Mononuclear cell (primary cell): ENCODE data around the gene GDPD5. TPM values are rescaled to one million over a fixed set of nuclear protein-coding genes. Genes with fewer than 3 reads are reported as not detected.

Source experiments
- H3K27me3 ChIP-seq: 2 replicates; pipeline ENCODE4 v1.6.0; 2011; ENCODE audit warnings: low read length, control low read depth; ENCODE audit not compliant: insufficient read depth
- H3K4me1 ChIP-seq: 2 replicates; pipeline ENCODE4 v1.5.1; 2011; ENCODE audit warnings: mild to moderate bottlenecking, low read length, control low read depth; ENCODE audit not compliant: insufficient read depth
- H3K4me3 ChIP-seq: 2 replicates; pipeline ENCODE4 v1.5.1; 2011; ENCODE audit warnings: mild to moderate bottlenecking, low read length, moderate library complexity
- H3K9me3 ChIP-seq: 2 replicates; pipeline ENCODE4 v1.5.1; 2011; ENCODE audit warnings: low read depth, mild to moderate bottlenecking, control low read depth, low read length
- total RNA-seq: library from RNA; depleted of rRNA; stranded (reverse); fragments of >200 nt; gene quantifications from one replicate; pipeline ENCODE4 v1.2.3, GENCODE V29; 2012

GDPD5 gene
- total RNA-seq, 1 donor = 14.5 TPM

DNA sequence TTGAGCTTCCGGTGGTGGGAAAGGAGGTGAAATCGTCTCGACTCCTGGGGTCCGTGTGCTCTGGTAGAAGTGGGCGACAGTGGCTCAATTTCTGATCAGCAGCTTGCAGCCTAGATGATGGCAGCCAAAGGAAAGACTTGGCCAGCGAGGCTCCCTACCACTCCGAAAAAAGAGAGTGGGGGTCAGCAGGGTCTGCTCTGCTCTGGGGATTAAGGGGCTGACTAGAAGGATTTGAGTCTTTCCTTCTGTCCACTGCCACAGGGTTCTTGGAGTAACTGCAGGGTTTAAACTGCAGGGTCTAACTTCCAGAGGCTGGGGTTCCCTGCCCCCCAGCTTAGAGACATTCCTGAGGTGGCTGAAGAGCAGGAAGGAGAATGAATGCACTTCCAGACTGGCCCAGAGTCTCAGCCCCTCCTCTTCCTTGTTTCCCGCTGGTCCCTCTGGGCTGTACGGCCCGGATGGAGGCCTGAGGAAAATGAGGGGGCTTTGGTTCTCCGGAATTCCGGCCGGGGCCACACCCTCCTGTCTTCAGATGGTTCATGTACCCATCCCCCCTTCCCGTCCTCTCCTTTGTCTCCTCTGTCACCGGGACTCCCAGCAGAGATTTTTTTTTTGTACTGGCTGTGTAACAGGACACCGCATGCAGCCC, 37.2 kb upstream of the GDPD5 start:
- Histone ChIP-seq H3K9me3 (no peaks in the 10 kb centered on the region), H3K27me3 (no peaks in the 10 kb centered on the region), H3K4me1 (peaks cover 17% of the 10 kb centered on the region), H3K4me3 (peak overlapping the region; percentile 68)

DNA sequence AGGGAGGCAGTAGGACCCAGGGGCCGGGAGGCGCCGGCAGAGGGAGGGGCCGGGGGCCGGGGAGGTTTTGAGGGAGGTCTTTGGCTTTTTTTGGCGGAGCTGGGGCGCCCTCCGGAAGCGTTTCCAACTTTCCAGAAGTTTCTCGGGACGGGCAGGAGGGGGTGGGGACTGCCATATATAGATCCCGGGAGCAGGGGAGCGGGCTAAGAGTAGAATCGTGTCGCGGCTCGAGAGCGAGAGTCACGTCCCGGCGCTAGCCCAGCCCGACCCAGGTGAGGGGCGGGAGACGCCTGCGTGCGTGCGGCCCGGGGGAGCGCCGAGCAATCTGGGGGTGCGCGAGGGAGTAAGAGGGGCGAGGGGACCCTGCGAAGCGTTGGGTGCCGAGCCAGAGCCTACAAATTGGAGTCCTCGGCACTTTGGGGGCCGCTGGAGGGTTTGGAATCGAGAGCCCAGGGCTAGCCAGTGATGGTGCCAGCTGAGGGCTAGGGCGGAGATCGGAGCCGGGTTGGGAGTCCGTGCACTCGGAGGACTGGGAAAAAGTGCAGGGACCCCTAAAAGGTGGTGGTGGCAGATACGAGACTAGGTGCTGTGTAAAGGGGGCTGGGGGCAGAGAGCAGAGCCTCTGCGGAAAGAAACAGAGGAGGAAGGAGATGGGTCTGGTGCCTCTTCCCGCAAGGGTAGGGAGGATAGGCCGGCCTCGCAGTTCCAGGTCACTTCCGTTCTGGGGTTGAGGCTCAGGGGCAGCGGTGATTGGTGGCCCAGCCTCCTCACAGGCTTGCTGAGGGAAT, 36.5 kb upstream of the GDPD5 start, which contains the start of gene SERPINH1:
Gene SERPINH1 (plus strand): TSS at position 206 of the 788 bp plus-strand sequence. CDS start 4,097 bp downstream, outside the sequence.
- no peaks in the 10 kb centered on the region for H3K9me3 ChIP-seq
- H3K27me3 ChIP-seq = no peaks in the 10 kb centered on the region
- peaks cover 17% of the 10 kb centered on the region for H3K4me1 ChIP-seq
- H3K4me3 ChIP-seq = peak within 1 kb of the TSS; percentile 68

DNA sequence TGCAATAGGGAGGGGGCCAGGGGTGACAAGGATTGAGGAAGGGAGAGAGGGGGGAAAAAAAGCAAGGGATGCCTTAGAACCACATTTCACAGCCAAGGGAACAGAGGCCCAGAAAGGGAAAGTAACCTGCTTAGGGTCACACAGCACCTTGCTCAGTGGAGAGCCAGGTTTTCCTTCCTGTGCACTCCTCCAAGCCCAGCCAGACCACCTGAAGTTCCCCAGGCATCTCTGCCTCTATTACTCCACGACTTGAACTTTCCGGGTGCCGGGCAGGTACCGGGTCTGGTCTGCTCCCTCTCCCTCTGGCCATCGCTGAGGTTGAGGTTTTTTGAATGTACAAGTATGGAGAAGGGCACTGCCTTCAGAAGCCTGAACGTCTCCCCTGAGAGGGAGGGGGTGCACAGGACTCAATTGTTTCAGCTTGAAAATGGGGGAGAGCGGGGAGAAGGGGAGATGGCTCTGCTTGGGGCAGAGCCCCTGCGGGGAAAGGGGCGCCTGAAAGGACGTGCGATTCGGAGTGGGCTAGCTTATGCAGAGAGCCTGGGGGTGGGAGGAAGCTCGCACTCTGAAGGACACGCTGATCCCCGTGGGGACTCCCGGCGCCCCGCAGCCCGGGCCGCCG, 35.8 kb upstream of the GDPD5 start:
- H3K27me3 ChIP-seq = no peaks in the 10 kb centered on the region
- peak overlapping the region; percentile 68 for H3K4me3 ChIP-seq

DNA sequence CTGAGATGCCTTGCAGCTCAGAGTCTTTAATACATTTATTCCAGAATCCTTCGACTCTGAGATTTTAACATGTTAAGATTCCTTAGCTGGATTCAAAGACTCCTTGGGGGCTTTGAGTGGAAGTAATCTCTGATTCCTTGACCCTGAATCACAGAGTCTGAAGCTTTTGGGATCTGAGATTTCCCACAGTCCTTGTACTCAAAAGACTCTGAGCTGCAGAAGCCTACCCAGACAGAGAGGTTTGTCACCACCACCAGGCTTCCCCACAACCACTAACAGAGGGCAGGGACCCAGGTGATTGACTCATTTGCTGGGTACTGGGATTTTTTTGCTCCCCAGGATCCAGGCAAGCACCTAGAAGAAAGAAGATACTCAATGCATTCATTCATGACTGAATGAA, 34.9 kb upstream of the GDPD5 start:
- H3K27me3 ChIP-seq = no peaks in the 10 kb centered on the region

More for the DNA sequence above, 35.8 kb upstream of the GDPD5 start:
- Histone ChIP-seq H3K9me3 (no peaks in the 10 kb centered on the region), H3K4me1 (peaks cover 17% of the 10 kb centered on the region)

DNA sequence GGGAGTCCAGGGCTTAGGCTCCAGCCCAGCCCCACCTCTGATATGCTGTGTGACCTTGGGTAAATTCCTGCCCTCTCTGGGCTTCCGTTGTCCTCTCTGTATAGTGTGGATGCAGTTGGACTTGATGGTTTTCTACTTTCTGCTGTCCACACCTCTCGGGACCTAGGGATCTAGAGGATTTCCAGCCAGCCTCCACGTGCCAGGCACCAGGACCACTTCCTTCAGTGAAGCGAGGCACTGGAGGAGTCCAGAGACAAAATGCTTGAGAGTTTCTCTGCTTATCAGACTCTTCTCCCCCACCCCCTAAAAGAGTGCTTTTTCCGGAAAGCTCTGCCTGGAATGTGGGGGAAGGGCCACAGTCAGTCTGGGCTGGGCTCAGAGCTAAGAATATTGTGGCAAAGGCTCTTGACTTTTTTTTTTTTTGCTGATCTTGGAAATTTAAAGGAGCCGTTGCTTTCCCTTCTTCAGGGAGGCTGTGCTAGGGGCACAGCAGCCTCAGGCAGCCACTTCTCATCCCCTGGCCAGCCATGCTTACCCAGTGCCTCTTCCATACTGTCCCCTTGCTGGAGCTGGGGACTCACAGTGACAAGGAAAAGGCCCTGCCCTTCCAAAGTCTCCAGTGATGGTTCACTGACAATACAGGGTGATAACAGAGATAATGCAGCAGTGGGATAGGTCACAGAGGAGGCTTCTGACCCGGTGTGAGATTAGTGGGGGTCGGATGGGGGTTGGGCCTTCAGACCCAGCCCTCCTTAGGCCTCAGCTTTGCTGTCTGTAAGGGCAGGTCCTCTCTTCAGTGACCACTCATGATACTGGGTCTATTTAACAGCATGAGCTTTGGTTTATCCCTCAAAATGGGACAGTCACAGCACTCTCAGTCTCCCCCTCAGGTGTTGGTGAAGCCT, 33.5 kb upstream of the GDPD5 start:
- Histone ChIP-seq H3K4me3 (no peak overlapping the region), H3K9me3 (no peaks in the 10 kb centered on the region)

More for the DNA sequence above, 34.9 kb upstream of the GDPD5 start:
- no peak overlapping the region for H3K4me3 ChIP-seq
- H3K4me1 ChIP-seq = peaks cover 17% of the 10 kb centered on the region
- H3K9me3 ChIP-seq = no peaks in the 10 kb centered on the region

DNA sequence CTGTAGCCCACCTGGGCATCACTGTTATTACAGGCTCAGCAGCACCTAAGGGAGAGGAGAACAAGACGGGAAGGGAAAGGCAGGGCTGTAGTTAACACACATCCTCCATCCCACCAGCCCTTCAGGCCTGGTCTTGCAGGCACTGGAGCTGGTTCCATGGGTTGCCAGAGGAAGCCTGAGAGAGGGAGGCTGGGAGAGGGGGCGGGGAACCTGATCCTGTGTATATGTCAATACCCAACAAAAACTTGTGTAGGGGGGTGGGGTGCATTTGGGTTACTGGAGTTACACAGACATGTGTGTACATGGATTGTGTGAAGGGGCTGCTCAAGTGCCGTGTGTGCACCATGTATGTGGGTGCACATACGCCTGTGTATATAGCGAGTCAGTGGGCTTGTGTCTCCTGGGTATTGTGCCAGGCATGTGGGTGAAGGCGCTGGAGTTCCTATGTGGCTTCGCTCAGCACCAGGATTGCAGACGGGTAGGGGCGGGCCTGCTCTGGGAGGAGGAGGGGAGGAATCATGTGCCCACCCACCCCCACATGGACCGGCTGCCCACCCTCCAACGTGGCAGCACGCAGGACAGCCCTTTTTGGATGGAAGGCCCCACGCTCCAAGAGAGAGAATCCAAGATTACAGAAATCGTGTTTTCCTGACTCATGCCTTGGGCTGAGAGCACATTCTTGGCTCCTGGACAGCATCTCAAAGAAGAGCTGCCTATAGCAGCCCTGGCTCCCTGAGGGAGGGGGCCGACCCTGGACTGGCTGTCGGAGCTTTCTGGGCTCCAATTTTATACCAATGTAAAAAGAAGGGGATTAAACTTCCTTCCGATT, 32.1 kb upstream of the GDPD5 start:
- H3K9me3 ChIP-seq = no peaks in the 10 kb centered on the region
- H3K4me3 ChIP-seq = no peak overlapping the region
- no peaks in the 10 kb centered on the region for H3K27me3 ChIP-seq
- H3K4me1 ChIP-seq = peaks cover 12% of the 10 kb centered on the region

More for the DNA sequence above, 33.5 kb upstream of the GDPD5 start:
- no peaks in the 10 kb centered on the region for H3K27me3 ChIP-seq
- H3K4me1 ChIP-seq = peaks cover 17% of the 10 kb centered on the region

DNA sequence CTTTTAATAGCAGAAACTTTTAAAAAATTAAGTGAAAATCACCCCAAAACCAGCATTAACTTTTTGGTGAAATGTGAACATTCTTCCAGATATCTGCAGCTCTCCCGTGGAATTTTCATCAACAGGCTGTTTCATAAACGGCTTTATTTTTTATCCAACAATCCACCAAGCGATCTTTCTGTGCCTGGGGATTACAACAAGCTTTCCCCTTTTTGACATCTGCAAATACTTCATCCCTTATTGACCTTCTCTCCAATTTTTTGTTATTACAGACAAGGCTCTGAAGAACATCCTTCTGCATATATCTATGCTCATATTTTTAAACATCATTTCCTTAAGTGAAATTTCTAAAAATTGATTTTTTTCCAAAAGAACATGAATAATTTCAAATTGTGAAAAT, 30.5 kb upstream of the GDPD5 start:
- Histone ChIP-seq H3K4me3 (no peak overlapping the region), H3K4me1 (peaks cover 2% of the 10 kb centered on the region), H3K9me3 (no peaks in the 10 kb centered on the region), H3K27me3 (no peaks in the 10 kb centered on the region)

DNA sequence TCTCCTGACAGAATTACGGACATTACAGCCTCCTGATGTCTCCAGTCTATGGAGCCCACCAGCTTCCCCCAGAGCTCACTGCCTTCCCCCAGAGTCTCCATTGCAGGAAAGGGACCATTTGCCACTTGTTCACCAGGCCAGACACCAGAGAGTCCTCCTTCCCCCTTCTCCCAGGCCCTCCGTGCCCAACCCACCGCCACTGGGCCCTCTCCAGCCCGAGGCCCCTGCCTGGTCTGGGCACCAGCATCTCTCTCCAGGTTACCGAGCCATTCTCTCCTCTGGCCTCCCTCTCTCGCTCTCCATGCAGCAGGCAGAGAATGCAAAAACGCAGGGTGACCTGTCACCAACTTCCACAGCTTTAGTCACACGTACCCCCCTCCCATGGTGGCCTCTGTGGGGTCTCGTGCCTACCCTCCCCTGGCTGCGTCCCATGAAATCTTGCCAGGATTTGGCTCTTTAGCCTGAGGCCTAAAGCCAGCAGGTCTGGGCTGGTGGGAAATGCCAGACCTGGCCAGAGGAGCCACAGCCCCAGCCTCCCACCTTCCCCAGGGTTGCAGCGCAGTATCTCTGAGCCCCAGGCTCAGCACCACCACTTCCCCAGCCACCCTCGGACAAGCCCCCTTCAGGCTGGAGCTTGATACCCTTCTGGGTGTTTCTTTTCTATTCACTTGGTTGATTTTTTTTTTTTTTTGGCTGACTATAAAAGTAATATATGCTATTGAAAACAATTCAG, 29.5 kb upstream of the GDPD5 start:
- H3K4me3 ChIP-seq = no peak overlapping the region
- H3K27me3 ChIP-seq = no peaks in the 10 kb centered on the region
- H3K9me3 ChIP-seq = no peaks in the 10 kb centered on the region
- H3K4me1 ChIP-seq = no peaks in the 10 kb centered on the region

DNA sequence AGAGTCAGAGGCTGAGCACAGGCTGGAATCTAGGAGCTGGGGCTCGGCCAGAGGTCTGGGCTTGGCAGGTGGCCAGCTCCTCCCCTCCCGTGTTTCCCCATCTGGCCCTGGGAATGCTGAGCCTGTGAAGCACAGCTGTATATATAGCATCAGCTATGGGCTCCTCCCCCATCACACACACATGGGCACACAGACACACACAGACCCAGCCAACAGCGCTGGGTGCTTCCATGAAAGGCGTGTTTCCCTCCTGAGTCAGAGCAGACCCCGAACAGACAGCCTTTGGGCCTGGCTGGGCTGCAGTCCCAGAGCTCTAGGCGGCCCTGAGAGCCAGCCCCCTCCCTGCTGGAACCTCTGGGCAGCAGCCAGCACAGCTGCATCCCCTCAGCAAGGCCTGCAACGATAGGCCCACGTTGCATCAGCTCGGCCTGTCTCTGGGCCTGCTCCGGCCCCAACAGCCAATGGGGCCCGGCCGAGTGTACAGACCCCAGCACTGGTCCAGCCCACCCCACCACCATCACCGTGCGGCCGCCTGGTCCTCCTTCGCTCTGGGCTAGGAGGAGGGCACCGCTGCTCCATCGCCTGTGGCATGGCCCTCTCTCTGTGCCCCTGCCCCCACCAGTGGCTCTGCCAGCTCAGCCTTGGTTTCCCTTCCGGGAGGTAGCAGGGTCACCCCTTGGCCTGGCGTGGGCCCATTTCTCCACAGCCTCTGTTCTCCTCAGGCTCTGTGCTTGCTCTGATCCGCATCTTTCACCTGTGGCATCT, 28.7 kb upstream of the GDPD5 start:
- Histone ChIP-seq H3K4me3 (no peak overlapping the region), H3K9me3 (no peaks in the 10 kb centered on the region), H3K27me3 (no peaks in the 10 kb centered on the region), H3K4me1 (no peaks in the 10 kb centered on the region)

DNA sequence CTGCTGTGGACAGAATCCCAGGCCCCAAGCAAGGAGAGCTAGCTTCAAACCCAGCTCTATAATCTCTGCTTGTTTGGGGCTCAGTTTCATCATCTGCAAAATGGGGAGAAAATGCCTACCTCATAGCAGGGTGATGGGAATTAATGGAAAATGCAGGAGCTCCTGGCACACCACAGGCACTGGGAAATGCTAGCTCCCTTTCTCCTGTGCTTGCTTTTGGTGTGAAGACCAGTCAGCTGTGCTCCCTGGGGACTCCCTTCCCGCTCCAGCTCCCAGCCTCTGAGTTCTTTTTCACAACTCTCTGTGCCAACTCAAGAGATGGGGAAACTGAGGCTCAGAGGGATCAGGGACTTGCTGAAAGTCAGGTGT, 28.1 kb upstream of the GDPD5 start:
- Histone ChIP-seq H3K9me3 (no peaks in the 10 kb centered on the region), H3K27me3 (no peaks in the 10 kb centered on the region), H3K4me3 (no peak overlapping the region), H3K4me1 (no peaks in the 10 kb centered on the region)

DNA sequence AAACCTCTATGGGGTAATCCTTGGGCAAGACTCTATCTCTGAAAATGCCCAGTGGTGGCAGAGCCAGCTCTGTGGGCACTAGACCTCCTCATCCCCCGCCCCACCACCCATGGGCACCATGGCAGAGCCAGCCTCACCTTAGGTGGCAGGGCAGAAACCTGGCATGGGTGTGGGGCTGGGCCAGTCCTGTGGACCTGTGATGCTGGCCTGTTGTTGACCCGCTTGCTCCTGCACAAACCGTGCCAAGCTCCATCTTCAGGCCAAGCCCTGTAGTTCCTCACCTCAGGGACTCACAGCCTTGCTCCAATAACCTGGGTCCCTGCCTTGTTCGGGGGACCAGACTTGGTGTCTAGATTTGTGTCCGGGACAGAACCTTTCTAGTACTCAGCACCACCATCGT, 27.4 kb upstream of the GDPD5 start:
- no peaks in the 10 kb centered on the region for H3K9me3 ChIP-seq
- H3K4me3 ChIP-seq = no peak overlapping the region
- no peaks in the 10 kb centered on the region for H3K4me1 ChIP-seq
- H3K27me3 ChIP-seq = no peaks in the 10 kb centered on the region

DNA sequence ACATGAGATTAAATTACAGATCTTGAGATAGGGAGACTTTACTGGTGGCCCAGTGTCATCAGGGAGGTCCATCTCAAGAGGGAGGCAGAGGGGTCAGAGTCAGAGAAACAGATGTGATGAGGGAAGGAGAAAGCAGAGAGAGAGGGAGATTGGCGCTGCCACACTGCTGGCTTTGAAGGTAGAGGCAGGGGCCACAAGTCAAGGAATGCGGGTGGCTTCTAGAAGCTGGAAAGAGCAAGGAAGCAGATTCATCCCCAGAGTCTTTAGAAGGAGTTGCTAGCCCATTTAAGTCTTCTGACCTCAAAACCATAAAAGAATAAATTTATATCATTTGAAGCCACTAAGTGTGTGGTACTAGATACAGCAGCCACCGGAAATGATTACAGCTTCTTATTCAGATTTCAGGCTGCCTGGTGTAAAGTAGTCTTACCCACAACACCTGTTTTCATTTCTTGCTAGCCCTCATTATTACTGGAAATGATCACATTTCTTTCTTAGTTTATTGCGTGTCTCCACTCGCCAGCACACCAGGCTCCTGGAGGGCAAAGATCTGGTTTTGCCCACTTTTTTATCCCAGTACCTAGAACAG, 23.7 kb upstream of the GDPD5 start:
- no peaks in the 10 kb centered on the region for H3K27me3 ChIP-seq
- no peaks in the 10 kb centered on the region for H3K9me3 ChIP-seq
- no peak overlapping the region for H3K4me3 ChIP-seq

More for the DNA sequence above, 23.7 kb upstream of the GDPD5 start:
- no peaks in the 10 kb centered on the region for H3K4me1 ChIP-seq
